ENCODE data around the gene IFNAR2. TPM values are rescaled to one million over a fixed set of nuclear protein-coding genes. Genes with fewer than 3 reads are reported as not detected.

Gene IFNAR2
- total RNA-seq, 2 donors from 2014 or later, result 5.7 to 7.0 TPM

- no peak for TF ChIP-seq POLR2AphosphoS5 (IDR thresholded peaks at IDR 0.05)
- TF ChIP-seq CTCF (IDR thresholded peaks at IDR 0.05), result peak; percentile 71 to 82 (median 78)
- TF ChIP-seq POLR2A (IDR thresholded peaks at IDR 0.05), result no peak
- DNase-seq (ENCODE audit: low spot score), result peak; percentile 53
- intact Hi-C loops (cut with DNase I), result loop anchor here (5.0 to 10.0 kb wide), 2 partner anchors 252 to 365 kb away; no protein-coding TSS in a partner anchor
- Histone ChIP-seq H3K4me1 (replicated peaks) (no peaks in the 10 kb centered on the region), H3K36me3 (no peaks in the 10 kb centered on the region), H3K27me3 (replicated peaks; ENCODE audit: insufficient read depth) (no peaks in the 10 kb centered on the region), H3K27ac (no peak overlapping the region), H3K9me3 (no peaks in the 10 kb centered on the region), H3K4me3 (no peak overlapping the region)
- WGBS, result 10% methylated on average over 14 of the region's 14 CpGs
Observed at GRCh38 chr21:33196941-33197374, 32.8 kb upstream of the IFNAR2 start.

- no peaks in the 10 kb centered on the region for H3K27me3 ChIP-seq (replicated peaks; ENCODE audit: insufficient read depth)
- H3K27ac ChIP-seq, result no peak overlapping the region
- no peak overlapping the region for H3K4me3 ChIP-seq
- WGBS, result 44% methylated on average over 4 of the region's 4 CpGs
- DNase-seq (ENCODE audit: low spot score), result no peak
- H3K4me1 ChIP-seq (replicated peaks), result no peaks in the 10 kb centered on the region
- intact Hi-C loops (cut with DNase I), result loop anchor here (5.0 to 10.0 kb wide), 2 partner anchors 253 to 365 kb away; no protein-coding TSS in a partner anchor
- no peak for TF ChIP-seq CTCF (IDR thresholded peaks at IDR 0.05)
- no peak for TF ChIP-seq POLR2AphosphoS5 (IDR thresholded peaks at IDR 0.05)
- no peak for TF ChIP-seq POLR2A (IDR thresholded peaks at IDR 0.05)
- H3K9me3 ChIP-seq, result no peaks in the 10 kb centered on the region
- no peaks in the 10 kb centered on the region for H3K36me3 ChIP-seq
Observed at GRCh38 chr21:33197496-33197895, 32.2 kb upstream of the IFNAR2 start.

DNA sequence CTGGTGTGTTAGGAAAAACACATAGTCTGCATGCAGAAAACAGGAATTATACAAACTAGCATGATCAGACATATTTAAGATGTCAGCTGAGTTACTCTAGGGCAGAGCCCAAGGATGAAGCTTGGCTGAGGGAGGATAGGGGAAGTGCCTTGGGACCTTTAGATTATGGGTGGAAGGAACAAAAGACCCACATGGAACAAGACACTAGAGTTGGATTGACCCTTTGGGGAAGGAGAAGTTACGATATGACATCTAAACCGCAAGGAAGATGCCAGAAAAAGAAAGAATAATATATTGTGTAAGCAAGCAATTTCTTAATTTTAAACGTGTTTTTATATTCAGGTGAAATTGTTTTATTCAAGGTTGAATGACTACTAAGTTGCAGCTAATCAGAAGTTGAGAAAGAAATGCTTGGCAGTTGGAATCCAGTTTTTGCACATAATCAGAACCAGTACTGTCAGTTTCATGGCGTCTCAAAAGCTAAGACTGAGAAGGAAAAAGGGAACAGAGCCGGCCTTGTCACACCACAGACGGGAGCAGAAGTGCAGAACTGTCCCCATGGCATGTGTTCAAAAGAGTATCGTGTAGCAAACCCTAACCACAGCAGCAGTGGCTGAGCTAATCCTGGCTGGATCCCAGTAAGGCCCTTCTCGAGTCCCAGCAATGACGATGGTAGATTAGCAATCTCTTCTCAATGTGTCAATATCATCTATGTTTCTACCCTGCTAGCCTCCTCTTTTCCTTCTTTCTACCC lies 31.2 kb upstream of the IFNAR2 start:
- DNase-seq (ENCODE audit: low spot score), result peak; percentile 14

DNA sequence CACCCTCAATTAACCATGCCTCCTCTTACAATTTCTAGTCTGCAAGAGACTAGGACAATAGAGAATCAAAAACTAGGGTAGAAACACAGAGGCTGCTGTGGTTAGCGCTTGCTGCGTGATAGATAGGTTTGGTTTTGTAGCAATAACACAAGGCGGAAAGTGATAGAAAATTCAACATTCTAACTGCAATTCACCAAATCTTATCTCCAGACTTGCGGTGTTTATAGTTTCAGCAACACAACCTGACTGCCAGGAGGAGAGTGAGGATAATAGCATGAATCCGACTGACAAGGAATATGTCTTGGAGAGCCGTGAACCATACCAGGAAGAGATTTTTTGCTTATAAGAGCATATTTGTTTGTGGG lies 30.7 kb upstream of the IFNAR2 start:
- H3K27ac ChIP-seq, result no peak overlapping the region
- no peak overlapping the region for H3K4me3 ChIP-seq
- 84% methylated on average over 6 of the region's 6 CpGs for WGBS
- no peaks in the 10 kb centered on the region for H3K4me1 ChIP-seq (replicated peaks)
- no peaks in the 10 kb centered on the region for H3K9me3 ChIP-seq
- TF ChIP-seq CTCF (IDR thresholded peaks at IDR 0.05) (no peak), POLR2A (IDR thresholded peaks at IDR 0.05) (no peak), POLR2AphosphoS5 (IDR thresholded peaks at IDR 0.05) (no peak)
- H3K27me3 ChIP-seq (replicated peaks; ENCODE audit: insufficient read depth), result no peaks in the 10 kb centered on the region
- no peaks in the 10 kb centered on the region for H3K36me3 ChIP-seq
- intact Hi-C loops (cut with DNase I), result loop anchor here (2.0 to 10.0 kb wide), 3 partner anchors 246 to 367 kb away; no protein-coding TSS in a partner anchor
- DNase-seq (ENCODE audit: low spot score), result no peak

More for the DNA sequence above, 31.2 kb upstream of the IFNAR2 start:
- Histone ChIP-seq H3K27me3 (replicated peaks; ENCODE audit: insufficient read depth) (no peaks in the 10 kb centered on the region), H3K4me1 (replicated peaks) (no peaks in the 10 kb centered on the region), H3K4me3 (no peak overlapping the region), H3K36me3 (no peaks in the 10 kb centered on the region), H3K27ac (no peak overlapping the region), H3K9me3 (no peaks in the 10 kb centered on the region)
- 43% methylated on average over 9 of the region's 9 CpGs for WGBS
- intact Hi-C loops (cut with DNase I), result loop anchor here (2.0 to 10.0 kb wide), 3 partner anchors 246 to 366 kb away; no protein-coding TSS in a partner anchor
- no peak for TF ChIP-seq CTCF (IDR thresholded peaks at IDR 0.05)
- no peak for TF ChIP-seq POLR2A (IDR thresholded peaks at IDR 0.05)
- no peak for TF ChIP-seq POLR2AphosphoS5 (IDR thresholded peaks at IDR 0.05)
